ENCODE measurements around the gene LY6G6D.
"Not testable (repeated sequence)": the region's sequence is repeated elsewhere in the genome, so short reads cannot be mapped to it uniquely, and the experiment has no call there.

Gene LY6G6D

DNA sequence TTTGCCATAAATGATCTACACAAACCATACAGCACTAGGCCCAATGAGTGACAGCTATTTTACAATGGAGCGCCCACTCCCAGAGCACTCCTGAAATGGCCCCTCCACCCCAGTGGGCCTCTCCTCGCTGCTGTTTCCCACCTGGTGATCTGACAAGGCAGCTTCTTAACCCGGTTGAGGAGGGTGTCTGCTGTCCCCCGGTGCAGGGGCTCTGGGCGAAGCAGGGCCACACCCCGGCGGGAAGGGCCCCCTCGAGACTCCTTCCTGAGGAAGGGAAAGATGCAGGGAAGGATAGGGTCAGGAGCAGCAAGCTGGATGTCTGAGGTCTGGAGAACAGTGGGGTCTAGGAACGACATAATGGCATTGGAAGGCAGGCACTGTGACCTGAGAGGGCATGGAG lies 22.3 kb upstream of the LY6G6D start:
- DNase-seq = no peak

DNA sequence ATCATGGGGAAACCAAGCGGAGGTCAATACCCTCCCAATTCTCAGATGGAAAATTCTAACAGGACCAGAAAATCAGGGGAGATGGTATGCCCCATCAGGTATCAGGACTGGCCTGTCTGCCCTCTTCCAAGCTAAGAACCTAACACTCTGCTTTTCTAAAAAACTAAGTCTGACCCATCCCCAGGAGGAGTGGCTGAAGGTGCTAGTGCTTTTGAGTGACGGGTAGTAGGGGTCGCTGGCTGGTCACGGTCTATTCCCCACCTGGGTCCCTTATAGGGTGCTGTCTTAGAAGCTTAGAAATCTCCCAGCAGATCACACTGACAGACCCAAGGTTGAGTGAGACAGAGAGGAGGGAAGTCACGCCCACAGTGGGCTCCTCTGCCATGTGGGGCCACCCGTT lies 21.6 kb upstream of the LY6G6D start:
- DNase-seq = no peak

DNA sequence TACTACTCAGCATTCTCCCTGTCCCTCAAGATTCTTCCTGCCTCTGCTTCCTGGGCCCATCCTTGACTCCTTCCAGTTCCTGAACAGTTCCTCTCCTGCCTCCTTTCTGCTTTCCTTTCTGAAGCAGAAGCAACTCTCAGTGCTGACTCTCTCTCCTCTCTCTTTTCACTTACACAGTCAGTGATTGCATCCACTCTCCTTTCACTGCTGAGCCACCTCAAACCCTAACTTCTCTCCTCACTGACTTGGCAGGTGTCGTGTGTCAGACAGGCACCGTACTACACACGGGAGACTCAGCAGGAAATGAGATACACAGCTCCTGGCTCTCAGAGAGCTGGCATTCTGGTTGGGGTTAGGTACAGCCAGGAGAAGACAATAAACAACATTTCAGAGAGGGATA lies 17.6 kb upstream of the LY6G6D start:
- DNase-seq = no peak

GRCh38 chr6:31700740-31701401 lies 14.3 kb upstream of the LY6G6D start:
- DNase-seq = no peak

GRCh38 chr6:31701666-31702404 lies 13.3 kb upstream of the LY6G6D start:
- peak; percentile 30 for DNase-seq

DNA sequence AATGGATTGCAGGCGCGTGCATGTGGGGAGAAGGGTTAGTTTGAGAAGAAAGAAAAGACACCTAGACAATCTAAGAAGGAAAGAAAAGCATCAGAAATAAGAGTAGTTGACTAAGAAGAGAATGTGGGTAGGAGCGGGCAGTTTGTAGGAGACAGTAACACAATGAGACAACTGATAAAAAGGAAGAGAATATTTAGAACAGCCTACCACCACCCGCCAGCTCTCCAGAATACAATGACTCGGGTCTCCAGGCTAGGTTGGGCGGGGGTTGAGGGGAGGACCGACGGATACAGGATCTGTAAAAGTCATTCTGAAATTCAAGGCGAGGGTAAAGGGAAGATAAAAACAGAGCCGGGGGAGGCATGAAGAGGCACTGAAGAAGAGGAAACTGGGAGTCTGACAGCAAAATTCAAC lies 12.7 kb upstream of the LY6G6D start:
- DNase-seq = no peak

- DNase-seq = peak; percentile 99
Observed at GRCh38 chr6:31702819-31703716, 12.1 kb upstream of the LY6G6D start, which contains the start of gene ABHD16A. ABHD16A (minus strand) TSS chr6:31703324; CDS start chr6:31703281, 43 bp downstream.

- DNase-seq = peak; percentile 28
Observed at GRCh38 chr6:31705931-31706330, 9.2 kb upstream of the LY6G6D start.

GRCh38 chr6:31706599-31706998 lies 8.5 kb upstream of the LY6G6D start, which contains the start of gene LY6G6F:
LY6G6F (plus strand) TSS chr6:31706866; CDS start chr6:31706907, 41 bp downstream.
- no peak for DNase-seq

GRCh38 chr6:31707701-31708100 lies 7.4 kb upstream of the LY6G6D start:
- no peak for DNase-seq

GRCh38 chr6:31708224-31708623 lies 6.9 kb upstream of the LY6G6D start:
- DNase-seq = no peak

DNA sequence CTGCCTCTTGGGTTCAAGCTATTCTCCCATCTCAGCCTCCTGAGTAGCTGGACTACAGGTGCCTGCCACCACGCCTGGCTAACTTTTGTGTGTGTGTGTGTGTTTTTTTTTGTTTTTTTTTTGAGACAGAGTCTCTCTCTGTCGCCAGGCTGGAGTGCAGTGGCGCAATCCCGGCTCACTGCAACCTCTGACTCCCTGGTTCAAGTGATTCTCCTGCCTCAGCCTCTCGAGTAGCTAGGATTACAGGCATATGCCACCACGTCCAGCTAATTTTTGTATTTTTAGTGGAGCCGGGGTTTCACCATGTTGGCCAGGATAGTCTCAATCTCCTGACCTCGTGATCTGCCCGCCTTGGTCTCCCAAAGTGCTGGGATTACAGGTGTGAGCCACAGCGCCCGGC lies 6.0 kb upstream of the LY6G6D start:
- DNase-seq = not testable (repeated sequence)

GRCh38 chr6:31710523-31711219 lies 4.5 kb upstream of the LY6G6D start:
- no peak for DNase-seq

- DNase-seq = no peak
Observed at GRCh38 chr6:31711233-31711632, 3.9 kb upstream of the LY6G6D start.

DNA sequence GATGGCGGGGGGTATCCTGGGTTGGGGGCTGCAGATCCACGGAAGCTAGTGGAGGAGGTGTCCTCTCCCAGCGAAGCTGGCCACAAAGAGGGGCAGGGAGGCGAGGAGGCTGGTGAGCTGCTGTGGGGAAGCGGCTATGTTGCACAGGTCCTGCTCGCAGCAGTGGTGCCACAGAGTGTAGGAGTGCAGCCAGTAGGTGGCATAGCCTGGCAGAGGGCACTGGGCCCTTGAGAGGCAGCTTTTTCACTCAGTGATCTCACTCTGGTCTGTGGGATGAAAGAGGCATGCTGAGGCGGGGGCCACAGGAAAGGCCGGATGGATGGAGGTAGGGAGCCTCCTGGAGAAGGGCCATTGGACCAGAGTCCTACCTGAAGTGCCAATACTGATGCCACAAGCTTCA lies 2.9 kb upstream of the LY6G6D start:
- DNase-seq = no peak

- DNase-seq = no peak
Observed at GRCh38 chr6:31713465-31713864, 1.7 kb upstream of the LY6G6D start.

GRCh38 chr6:31713991-31714684 lies 1.0 kb upstream of the LY6G6D start:
- DNase-seq = no peak

DNA sequence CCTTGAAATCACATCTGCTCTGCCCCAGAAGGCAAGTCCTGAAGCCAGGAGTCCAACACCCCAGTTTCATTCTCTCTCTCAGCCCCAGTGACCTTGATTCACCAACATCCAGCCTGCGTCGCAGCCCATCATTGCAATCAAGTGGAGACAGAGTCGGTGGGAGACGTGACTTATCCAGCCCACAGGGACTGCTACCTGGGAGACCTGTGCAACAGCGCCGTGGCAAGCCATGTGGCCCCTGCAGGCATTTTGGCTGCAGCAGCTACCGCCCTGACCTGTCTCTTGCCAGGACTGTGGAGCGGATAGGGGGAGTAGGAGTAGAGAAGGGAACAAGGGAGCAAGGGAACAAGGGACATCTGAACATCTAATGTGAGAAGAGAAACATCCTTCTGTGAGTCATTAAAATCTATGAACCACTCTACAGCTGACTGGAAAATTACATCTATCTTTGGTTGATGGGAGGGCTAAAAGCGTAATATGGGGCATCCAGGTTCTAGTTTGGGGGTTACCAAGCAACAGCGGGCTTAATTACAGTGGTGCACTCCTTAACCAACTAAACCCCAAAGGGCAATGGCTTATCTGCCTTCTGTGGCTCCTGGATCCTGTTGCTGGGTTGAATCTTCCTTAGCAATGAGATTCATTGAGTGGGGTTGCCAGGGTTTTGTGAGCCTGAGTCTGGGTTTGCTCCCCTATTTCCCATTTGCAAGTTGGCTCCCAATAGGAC lies 2.5 kb downstream of the LY6G6D start:
- no peak for DNase-seq

GRCh38 chr6:31718265-31718664 lies 3.1 kb downstream of the LY6G6D start:
- DNase-seq = no peak

GRCh38 chr6:31719001-31719400 lies 3.9 kb downstream of the LY6G6D start:
- no peak for DNase-seq

DNA sequence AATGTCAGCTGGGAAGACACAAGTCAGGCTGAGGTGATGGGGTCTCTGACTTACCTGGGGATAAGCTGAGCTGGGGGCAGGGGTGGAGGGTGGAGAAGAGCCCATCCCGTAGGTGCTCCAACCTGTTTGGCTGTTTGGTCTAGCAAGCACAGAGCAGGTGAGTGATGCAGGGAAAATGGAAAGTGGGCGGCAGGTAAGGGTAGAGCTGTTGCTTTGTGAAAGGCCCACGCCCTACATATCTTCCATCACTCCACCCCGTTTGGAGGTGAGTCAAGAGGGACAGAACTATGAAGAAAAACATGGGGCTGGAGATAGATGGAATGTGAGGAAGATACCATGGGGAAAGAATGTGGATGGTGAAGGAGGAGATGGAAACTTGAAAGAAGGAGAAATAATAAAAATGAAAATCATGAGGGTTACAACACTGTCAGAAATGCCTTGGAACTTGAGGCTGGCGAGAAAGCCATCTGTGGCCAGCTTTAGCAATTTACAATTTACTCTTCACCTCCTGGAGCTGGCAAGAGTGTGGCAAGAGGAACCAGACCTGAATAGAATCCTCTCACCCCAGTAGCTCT lies 5.1 kb downstream of the LY6G6D start:
- no peak for DNase-seq
